GM19025 (cell line): ENCODE measurements around the gene RAB43.

Source experiments
- ATAC-seq: cut with Tn5 transposase; IDR thresholded peaks from one replicate; pipeline ENCODE4 v1.9.1; 2021; ENCODE audit warnings: mild to moderate bottlenecking, low read depth, moderate library complexity; ENCODE audit not compliant: unreplicated experiment

The RAB43 gene

GRCh38 chr3:129063091-129063640 lies 58.4 kb downstream of the RAB43 start:
- ATAC-seq: no peak

GRCh38 chr3:129061888-129062834 lies 59.4 kb downstream of the RAB43 start:
- no peak for ATAC-seq

DNA sequence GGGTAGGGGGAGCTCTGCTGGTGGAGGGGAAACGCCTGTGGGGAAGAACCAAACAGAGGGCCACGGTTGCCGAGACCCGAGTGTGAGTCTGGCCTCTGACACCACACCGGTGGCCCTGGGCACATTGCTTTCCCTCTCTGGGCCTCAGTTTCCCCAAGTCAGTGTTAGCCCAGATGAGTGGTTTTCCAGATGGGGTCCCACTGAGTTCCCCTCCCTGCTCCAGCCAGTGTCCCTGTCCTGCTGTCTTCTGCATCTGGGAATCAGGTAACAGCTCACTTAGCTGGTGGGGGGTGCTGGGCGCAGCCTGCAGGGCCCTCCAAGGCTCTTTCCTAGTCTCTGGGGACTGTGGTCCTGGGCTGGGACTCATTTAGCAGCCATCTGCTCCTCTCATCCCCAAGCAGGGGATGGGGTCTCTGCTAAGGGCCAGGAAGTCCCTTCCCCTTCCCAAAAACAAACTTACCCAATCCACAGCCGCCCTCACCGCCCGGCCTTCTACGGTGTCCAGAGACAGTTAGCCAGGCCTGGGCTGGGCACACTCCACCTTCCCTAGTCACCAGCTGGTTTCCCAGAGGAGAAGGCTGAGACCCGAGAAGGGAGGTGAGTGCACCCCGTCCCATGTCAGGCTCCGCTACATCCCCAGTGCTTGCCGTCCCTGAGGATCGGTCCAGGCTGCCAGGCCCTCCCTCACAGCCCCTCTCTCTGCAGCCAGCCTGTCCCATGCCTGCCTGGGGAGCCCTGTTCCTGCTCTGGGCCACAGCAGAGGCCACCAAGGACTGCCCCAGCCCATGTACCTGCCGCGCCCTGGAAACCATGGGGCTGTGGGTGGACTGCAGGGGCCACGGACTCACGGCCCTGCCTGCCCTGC lies 60.3 kb downstream of the RAB43 start:
- ATAC-seq: no peak

GRCh38 chr3:129060276-129061022 lies 61.2 kb downstream of the RAB43 start, which contains the start of gene GP9:
GP9 (plus strand) TSS chr3:129060779; CDS start chr3:129061740, 961 bp downstream.
- ATAC-seq: no peak

GRCh38 chr3:129059311-129059958 lies 62.2 kb downstream of the RAB43 start:
- no peak for ATAC-seq

DNA sequence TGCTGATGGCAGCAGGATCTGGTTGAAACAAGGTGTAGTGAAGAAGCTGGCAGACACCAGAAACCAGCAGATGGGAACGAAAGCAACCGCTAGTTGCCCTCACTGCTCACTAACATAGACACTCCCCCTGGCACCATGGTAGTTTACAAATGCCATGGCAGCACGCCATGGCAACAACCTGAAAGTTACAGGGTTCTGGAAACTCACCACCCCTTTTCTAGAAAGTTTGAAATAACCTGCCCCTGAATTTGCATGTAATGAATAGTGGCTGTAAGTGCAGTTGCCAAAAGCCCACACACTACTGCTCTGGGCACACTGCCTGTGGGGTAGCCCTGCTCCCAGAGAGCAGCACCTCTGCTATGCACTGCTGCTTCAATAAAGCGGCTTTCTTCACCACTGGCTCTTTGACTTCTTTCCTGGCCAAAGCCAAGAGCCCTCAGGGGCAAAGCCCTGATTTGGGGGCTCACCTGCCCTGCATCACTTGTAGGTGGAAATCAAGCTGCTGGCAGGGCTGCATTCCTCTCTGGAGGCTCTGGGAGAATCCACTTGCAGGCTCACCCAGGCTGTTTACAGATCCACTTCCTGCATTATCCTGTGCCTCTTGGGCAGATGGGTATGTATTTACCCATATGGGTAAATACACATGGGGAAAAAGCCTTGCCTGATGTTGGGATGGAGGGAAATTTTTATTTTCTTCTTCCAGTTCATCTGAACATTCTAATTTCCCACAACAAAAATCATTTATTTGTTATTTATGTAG lies 63.0 kb downstream of the RAB43 start:
- ATAC-seq: peak; percentile 70

DNA sequence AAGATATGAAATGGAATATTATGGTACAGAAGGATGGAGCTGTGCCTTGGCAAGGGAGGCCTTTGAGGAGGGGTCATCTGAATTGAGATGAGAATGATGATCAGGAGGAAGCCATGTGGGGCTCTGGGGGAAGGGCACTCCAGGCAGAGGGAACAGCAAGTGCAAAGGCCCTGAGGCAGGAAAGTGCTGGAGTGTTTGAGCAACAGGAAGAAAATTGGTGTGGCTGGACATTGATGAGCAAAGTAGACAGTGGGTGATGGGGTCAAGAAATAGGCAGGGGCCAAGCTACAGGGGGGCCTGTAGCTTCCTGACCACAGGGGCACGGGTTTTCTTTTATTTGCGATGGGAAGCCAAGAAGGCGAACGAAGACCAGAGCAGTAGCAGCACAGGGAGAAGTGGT lies 64.4 kb downstream of the RAB43 start:
- ATAC-seq: no peak

GRCh38 chr3:129056451-129057173 lies 65.0 kb downstream of the RAB43 start:
- ATAC-seq: no peak

GRCh38 chr3:129054605-129055104 lies 66.9 kb downstream of the RAB43 start:
- no peak for ATAC-seq

DNA sequence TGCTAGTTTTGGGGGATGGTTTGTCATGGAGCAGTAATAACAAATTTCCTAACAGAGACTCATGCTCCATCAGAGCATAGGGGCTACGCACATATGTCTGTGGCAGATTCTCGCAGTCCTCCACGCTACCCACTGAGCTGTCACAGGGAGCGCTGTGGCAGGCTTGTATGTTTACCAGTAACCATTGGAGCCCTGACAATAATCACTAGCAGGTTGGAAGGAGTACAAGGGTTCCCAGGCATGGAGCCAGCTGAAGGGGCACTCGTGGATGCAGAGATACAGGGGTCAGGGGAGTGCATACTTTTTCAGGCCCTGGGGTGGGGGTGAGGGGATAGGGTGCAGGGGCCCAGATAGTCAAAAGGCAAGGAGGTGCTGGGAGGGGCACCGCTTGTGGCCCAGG lies 68.9 kb downstream of the RAB43 start:
- no peak for ATAC-seq

GRCh38 chr3:129051871-129052340 lies 69.7 kb downstream of the RAB43 start:
- ATAC-seq: no peak

DNA sequence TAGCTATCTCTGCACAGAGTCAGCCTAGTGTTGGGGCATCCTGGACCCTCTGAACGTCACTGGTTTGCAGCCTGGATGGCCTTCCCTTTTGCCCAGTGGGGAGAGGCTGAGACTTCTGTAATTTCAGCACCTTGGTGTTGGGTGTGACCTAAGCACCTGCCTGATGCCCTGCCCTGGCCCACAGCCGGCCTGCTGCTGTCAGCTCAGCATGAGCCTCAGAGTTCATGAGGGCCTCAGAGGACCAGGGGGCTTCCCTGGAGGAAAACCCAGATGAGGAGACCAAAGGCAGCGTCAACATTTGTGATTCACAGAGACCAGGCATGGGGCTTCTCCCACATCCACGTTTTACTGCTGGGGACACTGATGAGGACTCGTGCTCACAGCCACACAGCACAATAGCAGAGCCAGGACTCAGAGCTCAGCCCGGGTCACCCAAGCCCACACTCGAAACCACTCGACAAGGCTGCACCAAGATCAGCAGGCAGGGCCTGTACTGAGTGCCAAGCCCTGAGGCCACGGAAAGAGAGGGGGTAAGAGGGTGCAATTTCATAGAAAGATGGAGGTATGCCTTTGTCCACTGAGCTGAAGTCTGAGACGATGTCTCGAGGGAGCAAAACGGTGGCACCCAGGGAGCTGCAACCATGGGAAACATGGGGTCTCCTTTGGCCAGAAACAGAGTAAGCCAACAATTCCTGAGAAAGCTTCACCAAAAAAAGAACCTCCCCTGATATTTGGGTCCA lies 70.9 kb downstream of the RAB43 start:
- no peak for ATAC-seq

DNA sequence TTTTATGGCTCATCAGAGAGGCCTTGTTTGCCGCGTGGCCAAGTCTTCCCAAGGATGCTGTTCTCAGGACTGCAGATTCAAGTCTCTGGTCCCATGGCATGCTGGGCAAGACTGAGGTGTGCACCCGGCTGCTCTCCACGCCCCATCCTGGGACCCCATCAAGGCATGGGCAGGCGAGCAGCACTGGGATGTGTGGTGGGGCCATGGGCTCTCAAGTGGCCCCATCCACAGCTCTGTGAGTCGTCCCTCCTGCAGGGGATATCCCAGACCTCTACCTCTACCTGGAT lies 74.1 kb downstream of the RAB43 start:
- no peak for ATAC-seq

- no peak for ATAC-seq
Measured at GRCh38 chr3:129046732-129047552, 74.7 kb downstream of the RAB43 start.

DNA sequence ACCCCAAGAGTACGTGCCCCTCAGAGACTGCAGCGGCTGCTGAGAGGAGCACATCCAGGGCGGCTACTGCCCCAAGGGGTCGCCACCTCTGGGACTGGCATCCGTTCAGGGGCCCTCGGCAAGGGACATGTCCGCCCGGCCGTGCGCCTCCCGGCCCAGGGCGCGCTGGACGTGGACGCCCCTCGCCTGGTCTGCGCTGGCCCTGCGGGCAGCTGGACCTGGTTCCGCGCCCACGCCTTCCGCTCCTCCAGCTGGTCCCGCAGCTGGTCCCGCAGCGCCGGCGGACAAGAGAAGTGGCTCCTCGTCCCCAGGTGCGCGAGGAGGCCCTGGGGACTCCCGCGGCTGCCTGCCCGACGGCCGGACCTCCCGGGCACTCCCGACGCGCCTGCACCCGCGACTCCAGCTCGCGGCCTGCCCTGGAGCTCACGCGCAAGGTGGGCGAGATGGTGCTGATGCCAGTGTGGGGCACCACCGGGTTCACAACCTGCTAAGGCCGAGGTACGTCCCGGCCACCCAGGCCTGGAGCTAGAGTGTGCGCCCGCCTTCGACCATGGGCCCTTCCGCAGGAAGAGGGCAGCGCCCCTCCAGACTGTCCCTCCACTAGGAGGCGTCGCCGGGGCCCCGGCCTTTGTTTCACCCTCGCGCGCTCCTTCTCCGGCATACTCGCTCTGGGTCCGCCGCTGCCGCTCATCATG lies 75.4 kb downstream of the RAB43 start:
- ATAC-seq: no peak

GRCh38 chr3:129045675-129046036 lies 75.9 kb downstream of the RAB43 start:
- no peak for ATAC-seq
